ENCODE data around the gene P2RY1.
"Not testable (repeated sequence)": the region's sequence is repeated elsewhere in the genome, so short reads cannot be mapped to it uniquely, and the experiment has no call there.

P2RY1 gene

DNA sequence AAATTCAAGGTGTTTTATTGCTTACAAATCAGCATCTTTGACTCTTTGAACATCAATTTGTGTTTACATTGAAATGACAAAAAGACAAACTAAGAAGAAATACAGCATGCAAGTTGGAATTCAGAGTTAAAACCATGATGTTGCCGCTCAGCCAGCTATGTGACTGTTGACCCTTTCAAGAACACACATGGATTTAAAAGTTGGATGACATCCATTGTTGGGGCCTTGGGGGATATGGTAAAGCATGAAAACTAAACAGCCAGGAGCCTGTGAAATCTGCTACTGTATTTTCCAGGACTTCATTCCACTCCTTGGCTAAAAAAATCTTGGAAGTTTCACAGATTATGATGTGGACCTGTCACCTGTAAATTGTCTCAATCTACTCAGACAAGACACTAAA lies 4.6 kb downstream of the P2RY1 start:
- no peak for DNase-seq

DNA sequence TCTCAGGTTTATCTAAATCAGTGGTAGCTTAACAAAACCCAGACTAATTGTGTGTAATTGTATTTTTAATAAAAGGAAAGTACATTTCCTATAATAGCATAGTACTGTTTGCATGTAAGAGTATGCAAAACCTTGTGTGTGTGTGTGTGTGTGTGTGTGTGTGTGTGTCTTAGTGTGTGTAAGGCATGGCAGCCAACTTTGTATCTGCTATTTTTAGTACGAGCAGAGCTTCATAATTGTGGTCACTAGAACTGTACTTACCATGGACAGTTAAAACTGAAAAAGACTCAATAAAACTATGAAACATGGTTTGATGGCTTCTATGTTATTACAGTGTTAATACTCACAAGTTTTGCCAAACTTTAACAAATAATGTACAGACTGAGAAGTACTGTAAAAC lies 6.2 kb downstream of the P2RY1 start:
- no peak for DNase-seq

DNA sequence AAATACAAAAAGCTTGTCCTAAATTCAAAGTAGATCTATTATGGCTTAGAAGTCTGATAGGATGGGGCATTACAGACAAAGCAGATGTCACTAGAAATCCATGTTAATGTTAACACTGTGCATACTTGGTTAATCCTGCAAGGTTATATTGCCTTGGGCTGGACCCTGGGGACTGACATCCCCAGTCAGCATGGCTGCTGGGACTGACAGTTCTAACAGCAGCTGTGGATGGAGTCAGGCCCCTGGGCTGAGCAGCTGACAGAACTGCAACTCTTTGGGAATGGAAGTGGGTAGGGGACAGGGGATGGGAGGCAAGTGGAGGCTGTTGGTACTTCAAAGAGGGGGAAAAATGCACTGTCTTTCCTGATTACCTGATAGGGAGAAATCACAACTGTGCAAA lies 7.5 kb downstream of the P2RY1 start:
- DNase-seq, result no peak

DNA sequence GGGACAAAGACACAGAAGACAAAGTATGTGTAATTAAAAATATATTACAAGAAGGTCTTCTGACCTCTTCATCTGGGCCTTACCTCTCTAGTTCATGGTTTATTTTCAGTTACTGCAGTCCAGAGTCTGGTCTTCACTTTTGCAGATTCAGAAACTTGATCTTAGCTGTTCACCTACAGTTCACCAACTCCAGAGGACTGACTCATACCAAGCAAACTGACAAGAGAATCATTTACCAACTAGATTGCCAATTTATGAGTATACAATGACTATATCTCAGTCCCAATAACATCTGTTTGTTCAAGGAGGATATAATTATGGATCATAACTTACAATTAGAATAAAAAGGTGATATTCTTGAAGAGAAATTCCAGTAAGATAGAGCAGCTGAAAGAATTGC lies 9.0 kb downstream of the P2RY1 start:
- no peak for DNase-seq

DNA sequence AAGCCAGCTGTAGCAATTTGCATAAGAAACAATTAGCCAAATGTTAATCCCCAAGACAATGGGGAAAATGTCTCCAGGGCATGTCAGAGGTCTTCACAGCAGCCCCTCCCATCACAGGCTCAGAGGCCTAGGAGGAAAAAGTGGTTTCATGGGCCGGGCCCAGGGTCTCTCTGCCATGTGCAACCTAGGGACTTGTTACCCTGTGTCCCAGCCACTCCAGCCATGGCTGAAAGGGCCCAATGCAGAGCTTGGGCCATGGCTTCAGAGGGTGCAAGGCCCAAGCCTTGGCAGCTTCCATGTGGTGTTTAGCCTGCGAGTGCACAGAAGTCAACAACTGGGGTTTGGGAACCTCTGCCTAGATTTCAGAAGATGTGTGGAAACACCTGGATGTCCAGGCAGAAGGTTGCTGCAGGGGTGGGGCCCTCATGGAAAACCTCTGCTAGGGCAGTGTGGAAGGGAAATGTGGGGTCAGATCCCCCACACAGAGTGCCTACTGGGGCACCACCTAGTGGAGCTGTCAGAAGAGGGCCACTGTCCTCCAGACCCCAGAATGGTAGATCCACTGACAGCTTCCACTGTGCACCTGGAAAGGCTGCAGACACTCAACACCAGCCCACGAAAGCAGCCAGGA lies 11.8 kb downstream of the P2RY1 start:
- not testable (repeated sequence) for DNase-seq

DNA sequence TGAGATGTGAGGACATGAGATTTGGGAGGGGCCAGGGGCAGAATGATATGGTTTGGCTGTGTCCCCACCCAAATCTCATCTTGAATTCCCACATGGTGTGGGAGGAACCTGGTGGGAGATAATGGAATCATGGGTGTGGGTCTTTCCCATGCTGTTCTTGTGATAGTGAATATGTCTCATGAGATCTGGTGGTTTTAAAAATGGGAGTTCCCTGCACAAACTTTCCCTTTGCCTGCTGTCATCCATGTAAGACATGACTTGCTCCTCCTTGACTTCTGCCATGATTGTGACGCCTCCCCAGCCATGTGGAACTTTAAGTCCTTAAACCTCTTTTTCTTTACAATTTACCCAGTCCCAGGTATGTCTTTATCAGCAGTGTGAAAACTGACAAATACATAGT lies 12.7 kb downstream of the P2RY1 start:
- not testable (repeated sequence) for DNase-seq

DNA sequence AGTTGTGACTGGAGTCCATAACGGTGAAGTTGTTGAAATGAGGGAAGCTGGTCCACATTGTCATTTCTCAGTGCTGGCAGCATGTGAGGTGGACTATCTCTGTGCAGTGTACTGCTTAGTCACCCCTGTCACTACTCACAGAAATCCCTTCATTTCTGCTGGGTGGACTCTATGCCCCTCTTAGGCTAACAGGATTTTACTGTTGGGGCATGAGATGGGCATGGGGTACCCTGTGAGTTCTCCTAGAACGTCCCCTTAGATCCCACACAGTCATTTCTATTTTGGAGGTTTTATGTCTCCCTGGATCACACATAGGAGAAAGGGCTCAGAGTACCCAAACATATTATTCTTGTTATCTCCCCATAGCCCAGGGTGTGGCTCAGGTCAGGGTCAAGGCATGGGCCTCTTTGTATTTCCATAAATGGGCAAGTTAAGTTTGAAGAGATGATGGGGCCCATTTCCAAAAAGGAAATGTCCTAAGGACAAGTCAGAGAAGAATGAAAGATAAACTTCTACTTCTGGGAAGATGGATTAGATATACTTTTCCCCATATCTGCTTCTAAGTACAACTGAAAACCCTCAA lies 15.2 kb downstream of the P2RY1 start:
- no peak for DNase-seq

DNA sequence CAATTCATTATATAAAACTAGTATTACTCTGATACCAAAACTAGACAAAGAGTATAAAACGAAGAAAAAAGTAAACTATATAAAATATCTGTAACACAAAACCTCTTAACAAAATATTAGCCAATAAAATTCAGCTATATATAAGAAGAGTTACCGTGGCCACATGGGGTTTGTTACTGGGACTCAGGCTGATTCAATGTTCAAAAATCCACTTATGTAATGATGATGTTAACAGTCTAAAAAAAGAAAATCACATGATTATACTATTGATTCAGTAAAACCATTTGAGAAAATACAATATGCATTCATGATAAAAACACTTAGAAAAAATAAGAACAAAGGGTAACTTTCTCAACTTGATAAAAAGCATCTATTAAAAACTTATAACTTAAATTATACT lies 18.3 kb downstream of the P2RY1 start:
- DNase-seq, result no peak

DNA sequence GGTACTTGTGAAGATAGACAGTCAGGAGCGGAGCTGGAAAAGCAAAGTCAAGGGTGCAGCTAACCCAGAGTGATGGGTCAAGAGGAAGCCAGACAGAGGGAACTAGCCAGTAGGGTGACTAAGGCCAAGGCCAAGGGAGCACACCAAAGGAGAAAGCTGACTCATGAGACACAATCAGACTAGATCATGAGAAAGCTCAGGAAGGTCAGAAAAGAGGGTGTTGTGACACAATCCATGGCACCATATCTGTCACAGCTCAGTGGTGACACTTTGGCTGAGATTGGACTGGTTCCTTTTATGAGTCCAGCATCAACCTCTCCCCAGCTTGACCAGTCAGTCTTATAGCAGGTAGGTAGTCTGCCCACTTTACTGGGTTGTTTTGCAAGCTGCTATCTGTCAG lies 22.2 kb downstream of the P2RY1 start:
- no peak for DNase-seq

DNA sequence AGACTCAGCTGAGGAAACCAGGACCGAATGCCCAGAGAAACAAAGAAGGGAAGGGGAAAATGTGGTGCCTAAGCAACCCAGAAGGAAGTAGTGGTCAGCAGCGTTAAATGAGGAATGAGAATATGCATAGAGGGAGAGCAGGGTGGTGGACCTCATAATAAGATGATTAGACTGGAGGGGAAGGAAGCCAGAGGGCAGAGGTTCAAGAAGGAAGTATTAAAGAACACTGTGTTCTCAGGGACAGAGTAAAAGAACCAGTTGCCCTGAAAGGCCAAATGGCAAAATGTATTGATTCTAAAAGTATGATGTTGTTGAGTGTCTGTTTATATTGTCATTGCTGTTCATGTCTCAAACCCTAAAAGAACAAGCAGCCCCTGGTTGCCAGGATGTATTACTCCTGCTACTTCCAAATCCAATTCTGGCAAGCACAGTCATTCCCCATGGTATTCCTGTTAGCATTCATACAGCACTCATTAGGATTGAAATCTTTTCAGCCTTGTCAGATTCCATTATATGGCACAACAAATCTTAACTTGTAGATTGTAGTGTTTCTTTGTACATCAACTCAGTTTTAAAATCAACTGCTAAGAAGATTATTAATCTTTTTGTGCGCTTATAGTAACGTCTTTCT lies 23.4 kb downstream of the P2RY1 start:
- no peak for DNase-seq

DNA sequence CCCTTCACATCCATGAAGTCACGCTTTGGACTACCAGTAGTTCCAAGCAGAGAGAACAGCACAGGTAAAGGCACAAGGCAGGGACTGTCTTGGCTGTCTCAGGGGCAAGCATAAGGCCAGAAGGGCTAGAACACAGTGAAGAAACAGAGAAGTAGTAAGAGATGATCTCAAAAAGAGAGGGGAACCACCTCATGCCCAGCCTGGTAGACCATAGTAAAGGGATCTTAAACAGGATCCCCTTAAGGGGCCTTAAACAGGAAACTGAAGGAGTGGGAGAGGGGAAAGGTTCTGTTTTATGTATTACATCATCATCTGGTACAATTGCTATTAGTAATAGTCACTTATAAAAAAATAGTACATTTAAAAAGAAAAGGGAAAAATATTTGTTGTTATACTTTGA lies 25.8 kb downstream of the P2RY1 start:
- no peak for DNase-seq

DNA sequence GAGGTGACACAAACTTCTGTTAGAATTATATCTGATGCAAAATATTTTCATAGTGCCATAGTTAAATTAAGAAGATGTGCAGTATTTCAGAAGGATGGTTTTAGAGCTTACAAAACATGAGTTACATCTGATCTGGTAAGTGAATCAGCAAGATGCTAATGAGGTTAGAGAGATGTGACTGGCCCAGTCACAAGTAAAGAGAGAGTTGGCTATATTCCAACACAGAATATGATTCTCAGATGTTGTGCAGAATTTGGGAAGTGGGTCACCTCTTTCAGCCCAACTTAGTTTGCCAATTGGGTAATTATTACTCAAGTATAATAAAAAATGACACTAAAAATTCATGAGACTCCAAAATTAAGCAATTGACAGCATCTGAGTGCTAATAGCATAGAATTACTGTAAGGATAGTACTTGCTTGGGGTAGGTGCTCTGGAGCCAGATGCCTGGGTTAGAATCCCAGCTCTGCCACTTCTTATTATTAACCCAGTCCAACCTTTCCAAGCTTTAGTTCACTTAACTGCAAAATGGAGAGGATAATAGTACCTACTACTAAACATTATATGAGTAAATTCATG lies 30.8 kb downstream of the P2RY1 start:
- DNase-seq, result no peak

DNA sequence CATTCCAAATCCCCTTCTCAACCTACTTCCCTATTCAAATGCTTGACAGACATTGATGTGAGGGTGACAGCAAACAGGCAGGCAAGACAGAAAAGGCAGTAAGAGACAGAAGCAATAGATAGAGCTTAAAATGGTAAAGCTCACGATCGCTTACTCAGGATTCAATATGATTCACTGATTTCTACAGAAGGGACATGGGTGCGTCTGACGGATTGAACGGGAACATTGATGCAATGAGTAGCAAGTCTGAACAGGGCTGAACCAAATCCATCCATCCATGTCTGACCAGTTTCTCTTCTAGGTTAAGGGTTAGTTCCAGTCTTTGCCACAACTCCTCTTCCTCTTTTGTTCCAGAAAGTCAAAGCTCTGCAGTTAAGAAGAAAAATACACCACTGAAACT lies 35.1 kb downstream of the P2RY1 start:
- no peak for DNase-seq

DNA sequence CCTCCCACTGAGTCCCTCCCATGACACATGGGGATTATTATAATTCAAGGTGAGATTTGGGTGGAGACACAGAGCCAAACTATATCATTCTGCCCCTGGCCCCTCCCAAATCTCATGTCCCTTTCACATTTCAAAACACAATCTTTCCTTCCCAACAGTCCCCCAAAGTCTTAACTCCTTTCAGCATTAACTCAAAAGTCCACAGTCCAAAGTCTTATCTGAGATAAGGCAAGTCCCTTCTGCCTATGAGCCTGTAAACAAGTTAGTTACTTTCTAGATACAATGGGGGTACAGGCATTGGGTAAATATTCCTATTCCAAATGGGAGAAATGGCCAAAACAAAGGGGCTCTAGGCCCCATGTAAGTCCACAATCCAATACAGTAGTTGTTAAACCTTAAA lies 38.4 kb downstream of the P2RY1 start:
- DNase-seq, result not testable (repeated sequence)

DNA sequence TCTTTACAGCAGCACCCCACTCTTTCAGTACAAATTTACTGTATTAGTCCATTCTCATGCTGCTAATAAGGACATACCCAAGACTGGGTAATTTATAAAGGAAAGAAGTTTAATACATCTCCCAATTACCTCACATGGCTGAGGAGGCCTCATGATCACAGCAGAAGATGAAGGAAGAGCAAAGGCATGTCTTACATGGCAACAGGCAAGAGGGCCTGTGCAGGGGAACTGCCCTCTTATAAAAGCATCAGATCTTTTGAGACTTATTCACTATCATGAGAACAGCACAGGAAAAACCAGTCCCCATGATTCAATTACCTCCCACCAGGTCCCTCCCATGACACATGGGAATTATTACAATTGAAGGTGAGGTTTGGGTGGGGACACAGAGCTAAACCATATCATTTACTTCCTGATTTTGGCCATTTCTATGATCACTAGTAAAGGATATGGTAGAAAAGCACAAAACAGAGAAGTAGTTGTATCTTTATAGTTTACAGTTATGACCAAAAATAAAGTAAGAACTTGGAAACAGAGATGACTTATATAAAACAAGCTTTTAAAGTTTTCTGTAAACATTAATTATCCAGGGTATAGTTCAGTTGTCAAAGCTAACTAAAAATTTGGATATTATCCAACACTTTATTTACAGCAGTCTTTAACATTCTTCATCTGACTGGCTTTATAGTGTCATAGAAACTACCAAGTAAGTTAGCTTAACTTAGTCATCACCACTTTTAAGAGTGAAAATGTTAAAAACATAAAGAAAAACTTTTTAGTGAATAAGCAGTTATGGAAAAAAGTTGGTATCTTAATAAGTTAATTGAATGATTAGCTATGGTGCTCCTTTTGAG lies 40.2 kb downstream of the P2RY1 start:
- no peak for DNase-seq

DNA sequence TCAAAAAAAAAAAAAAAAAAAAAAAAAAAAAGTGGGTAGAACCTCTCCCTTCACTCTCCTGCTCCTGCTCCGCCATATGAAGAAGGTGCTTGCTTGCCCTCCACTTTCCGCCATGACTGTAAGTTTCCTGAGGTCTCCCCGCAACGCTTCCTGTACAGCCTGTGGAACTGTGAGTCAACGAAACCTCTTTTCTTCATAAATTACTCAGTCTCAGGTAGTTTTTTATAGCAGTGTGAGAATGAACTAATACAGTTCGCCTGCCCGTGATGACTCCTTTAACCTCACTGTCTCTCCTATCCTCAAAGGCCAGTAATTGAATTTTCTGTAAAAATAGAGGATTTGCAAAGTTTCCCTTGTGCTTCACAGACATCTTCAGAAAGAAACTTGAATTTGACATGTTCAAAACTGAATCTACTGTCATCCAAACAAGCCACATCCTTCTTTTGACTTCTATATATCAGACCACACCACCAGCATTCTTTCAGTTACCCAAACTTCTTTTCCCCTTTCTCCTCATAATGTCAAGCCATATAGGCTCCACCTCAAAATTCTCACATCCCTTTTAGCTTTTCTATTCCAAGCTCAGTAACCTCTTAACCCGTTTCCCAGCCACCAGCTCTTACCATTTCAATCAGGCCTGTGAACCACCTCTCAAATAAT lies 44.3 kb downstream of the P2RY1 start:
- DNase-seq, result no peak

DNA sequence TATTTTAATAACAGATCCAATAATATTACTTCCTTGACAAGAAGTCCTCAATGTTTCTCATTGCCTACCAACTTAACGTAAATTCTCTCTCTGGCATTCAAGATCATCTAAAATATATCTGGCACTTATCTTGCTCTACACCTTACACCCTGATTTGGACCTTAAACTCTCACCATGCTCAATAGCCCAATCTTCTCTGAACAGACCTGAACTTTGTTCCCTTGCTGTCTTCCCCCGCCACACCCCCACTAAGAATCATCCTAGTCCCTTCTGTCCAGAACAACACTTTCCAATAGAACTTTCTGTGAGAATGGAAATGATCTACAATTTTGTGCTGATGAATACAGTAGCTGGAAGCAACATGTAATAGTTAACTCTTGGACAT lies 44.9 kb downstream of the P2RY1 start:
- no peak for DNase-seq

DNA sequence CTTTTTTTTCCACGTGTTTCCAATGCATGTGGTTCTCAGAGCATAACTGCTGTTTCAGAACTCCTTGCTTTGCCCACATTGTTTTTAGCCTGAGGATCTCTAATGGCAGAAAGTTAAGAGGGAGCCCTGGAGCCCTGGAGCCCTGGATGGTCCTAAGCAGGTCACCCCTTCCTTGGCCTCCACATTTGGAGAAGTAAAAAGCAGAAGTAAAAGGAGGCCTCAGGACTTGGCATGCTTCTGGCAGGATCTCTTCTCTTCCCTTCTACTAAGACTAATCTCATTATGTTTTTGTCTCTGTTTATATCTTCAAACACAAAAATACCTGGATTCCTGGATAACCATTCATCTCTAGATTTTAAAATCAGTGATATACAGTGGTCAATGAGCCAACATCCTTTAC lies 50.1 kb downstream of the P2RY1 start:
- DNase-seq, result no peak

Data from SW 1271 (cell line).